NCI-H1694 (cell line): ENCODE results near the gene EIF2A.
A peak's percentile ranks its signal among the peaks of the same experiment; 100 is the strongest.
"Not testable (repeated sequence)": the region's sequence is repeated elsewhere in the genome, so short reads cannot be mapped to it uniquely, and the experiment has no call there.

Source experiments
- DNase-seq: peaks from one replicate; lab custom pipeline; 2025; lab: John Stamatoyannopoulos, UW

EIF2A gene

DNA sequence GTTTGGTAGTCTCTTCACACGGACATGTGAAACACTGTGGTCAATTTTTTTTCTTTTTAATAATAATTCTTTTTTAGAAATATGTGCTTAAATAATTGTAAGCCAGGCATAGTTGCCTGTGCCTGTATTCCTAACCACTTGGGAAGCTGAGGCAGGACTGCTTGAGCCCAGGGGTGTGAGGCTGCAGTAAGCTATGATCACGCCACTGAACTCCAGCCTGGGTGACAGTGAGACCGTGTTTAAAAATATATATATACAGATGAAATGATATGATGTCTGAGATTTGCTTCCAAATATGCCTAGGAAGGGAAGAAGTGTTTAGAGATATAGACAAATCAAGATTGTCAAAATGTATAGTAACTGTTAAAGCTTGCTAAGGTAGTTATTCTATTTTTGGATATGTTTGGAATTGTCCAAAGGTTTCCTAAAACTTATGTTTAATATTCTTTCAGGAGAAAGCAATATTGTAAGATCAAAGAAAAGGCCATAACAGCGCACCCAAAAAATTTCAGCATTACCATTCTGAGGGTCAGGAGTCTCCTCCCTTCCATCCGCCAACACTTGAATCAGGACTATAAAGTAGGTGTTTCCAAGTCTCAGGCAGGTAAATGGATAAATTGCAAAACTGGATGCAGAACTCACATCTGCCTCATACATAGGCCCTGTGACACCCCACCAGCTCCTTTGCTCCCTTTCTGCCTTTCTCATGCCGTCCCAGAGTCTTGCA lies 56.0 kb downstream of the EIF2A start:
- DNase-seq = no peak

DNA sequence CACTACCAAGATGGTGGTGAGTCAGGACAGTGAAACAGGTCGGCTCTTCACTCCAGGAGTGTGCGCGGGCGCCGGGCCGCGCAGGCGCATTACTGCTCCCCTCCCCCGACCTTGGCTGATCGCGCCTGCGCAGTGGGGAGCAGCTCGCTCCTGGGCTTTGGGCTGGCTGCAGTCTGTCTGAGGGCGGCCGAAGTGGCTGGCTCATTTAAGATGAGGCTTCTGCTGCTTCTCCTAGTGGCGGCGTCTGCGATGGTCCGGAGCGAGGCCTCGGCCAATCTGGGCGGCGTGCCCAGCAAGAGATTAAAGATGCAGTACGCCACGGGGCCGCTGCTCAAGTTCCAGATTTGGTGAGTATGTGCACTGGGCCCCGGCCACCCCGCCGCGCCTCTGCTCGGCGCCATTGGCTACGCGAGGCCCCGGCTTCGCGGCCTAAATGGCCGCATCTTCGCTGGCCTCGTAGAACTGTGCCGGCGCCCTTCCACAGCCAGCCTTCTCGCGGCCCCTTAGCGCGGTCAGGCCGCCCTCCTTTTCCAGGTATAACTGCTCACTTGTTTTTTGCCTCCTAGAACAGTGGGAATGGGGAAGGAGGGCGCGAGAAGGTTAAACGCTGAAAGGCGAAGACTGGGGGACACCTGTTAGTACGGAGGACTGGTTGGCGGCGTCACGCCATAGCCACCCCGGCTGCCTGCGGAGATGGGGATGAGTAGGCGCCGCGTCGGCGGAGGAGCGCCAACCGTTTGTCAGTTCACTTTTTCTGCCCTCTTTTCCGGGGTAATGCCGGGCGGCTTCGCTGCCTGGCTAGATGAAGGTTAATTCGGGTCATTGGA lies 56.8 kb downstream of the EIF2A start, which contains the start of gene SELENOT:
Gene SELENOT (plus strand): TSS at position 169 of the 827 bp plus-strand sequence. CDS start 42 bp downstream, at position 211.
- peak; percentile 90 for DNase-seq

DNA sequence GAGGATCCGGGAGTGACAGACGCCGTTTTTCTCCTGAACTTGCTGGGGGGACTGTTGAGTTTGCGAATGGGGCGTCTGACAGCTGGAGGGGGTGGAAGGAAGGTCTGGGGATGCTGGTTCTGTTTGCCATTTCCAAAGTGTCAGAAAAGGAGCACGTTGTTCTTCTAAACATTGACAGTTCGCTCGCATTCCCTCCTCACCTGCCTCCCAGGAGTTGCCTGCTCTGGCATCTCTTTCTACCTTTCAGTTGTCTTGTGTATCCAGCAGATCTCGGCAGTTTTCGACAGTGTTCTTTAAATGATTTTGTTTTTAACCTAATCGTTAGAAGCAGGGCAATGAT lies 57.4 kb downstream of the EIF2A start:
- no peak for DNase-seq

DNA sequence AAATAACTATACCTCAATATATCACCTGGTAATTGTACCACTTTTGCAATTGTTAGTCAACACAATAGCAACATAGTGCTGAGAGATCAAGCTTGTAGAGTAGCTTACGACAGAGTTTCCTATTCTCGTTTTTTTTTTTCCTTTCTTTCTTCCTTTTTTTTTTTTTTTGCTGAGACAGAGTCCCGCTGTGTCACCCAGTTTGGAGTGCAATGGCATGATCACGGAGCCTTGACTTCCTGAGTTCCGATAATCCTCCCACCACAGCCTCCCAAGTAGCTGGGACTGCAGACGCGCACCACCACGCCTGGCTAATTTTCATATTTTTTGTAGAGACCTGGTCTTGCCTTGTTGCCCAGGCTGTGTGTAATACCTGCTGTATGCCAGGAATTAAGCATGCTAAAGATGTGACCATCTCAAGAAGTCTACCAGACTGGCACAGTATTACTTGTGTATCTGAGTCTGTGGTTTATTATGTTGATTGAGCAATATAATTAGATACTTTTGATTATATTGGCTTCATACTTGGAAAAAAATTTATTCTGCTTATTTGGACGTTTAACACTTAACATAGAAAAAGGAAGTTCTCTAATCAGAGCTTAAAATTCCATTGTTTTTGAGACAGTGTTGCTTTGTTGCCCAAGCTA lies 59.5 kb downstream of the EIF2A start:
- no peak for DNase-seq

DNA sequence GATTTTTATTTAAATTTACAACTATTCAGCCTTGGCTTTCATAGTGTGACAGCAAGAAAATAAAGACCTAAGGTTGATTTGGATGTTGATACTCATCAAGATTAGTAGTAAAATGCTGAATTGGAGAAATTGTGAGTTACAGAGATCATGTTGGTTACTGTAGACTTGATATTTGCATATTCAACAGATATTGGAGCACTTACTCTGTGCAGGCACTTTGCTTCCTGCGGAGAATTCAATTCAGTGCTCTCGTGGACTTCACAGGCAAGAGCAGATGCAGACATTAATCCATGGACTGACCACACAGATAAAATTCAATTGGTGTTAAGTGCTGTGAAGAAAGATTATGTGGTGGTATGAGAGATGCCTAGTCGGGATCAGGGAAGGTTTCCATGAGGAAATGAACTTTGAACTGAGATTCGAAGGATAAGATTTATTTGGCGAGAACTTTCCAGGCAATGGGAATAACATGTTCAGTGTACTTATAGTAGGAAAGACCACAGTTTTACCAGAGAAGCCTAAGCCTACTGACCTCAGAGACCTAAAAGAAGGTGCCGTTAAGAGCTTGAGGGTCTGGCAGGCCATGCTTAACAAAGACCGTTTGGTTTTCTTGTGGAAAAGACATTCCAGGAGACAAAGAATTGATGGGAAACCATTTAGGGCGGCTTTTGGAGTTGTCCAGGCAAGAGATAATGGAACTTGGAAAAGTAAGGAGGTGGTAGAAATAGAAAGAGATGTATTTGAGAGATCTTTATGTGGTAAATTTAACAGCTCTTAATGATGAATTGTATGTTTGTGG lies 60.9 kb downstream of the EIF2A start:
- no peak for DNase-seq

DNA sequence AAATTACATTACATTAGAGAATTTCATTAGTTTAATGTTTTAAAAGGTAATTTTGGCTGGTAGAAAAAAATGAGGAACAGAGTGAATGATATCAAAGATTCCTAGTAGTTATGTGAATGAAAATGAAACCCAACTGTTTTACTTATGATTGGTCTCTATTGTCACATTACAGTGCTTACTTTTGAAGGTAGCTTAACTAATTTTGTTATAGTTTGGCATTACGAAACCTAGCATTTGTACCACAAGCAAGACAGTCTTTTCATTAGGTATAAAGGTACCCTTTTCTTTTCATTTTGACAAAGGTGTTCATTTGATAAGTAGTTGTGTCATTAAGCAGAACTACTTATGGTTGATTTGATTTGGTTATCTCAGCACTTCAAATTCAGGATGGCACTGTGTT lies 63.4 kb downstream of the EIF2A start:
- DNase-seq = no peak

DNA sequence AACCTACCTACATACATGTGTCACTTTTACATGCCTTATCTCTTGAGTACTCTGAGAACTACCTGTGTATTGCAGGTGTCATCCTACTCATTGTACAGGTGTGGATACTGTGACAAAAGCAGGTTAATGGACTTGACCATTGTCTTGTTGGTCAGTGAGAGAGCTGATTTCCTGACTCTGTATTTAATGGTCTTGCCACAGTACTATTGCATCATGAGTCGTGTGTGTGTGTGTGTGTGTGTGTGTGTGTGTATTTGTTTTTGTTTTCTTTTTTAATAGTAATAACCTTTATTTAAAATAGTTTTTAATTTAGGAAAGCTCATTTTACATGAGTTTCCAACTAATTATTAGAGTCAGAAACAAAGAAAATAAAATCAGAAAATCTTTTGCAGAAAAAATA lies 64.2 kb downstream of the EIF2A start:
- DNase-seq = no peak

DNA sequence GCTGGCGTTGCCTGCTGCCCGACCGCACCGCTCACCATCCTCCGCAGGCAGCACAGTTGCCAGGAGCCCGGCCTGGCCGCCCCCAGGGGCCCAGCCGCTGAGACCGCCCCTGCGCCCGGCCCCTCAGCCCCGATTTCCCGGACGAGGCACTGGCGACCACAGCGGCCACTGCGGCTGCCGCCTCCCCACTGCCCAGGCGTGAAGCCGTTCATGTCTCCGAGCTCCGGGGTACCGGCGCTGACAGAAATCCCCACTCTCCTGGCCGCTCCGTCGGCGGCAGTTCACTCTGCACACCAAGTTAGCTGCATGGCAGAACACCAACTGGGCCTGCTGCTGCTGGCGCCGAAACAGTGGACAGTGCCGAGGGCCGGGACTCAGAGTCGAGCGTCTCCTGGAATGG lies 65.1 kb downstream of the EIF2A start:
- DNase-seq = no peak

DNA sequence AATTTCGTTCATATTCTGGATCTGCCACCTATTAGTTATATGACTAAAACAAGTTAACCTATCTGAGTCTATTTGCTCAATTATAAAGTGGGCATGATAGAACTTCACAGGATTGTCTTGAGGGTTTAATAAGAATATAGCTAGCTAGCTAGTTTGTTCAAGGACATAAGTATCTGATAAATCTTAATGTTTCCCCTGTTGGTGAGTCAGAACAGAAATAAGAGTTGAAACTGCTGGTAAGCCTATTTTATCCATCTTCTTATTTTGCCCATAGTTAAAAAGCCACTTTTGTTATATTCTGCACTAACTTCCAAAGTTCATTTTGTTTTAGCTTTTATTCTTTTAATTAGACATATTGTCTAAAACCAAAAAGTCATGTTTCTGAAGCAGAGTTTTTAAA lies 65.9 kb downstream of the EIF2A start:
- no peak for DNase-seq

DNA sequence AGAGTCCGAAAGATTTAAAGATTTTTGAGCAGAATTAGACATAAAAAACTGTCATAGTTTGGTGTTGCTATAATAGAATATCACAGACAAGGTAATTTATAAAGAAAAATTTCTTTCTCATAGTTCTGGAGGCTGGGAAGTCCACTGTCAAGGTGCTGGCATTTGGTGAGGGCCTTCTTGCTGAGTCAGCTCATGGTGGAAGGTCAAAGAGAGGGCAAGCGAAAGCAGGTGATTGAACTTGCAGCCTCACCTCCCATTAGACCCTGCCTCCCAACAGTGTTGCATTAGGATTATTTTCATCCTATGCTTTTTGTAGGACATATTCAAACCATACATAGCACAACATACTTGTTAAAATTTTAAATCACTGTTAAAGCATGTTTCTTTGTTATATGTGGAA lies 66.4 kb downstream of the EIF2A start:
- no peak for DNase-seq

DNA sequence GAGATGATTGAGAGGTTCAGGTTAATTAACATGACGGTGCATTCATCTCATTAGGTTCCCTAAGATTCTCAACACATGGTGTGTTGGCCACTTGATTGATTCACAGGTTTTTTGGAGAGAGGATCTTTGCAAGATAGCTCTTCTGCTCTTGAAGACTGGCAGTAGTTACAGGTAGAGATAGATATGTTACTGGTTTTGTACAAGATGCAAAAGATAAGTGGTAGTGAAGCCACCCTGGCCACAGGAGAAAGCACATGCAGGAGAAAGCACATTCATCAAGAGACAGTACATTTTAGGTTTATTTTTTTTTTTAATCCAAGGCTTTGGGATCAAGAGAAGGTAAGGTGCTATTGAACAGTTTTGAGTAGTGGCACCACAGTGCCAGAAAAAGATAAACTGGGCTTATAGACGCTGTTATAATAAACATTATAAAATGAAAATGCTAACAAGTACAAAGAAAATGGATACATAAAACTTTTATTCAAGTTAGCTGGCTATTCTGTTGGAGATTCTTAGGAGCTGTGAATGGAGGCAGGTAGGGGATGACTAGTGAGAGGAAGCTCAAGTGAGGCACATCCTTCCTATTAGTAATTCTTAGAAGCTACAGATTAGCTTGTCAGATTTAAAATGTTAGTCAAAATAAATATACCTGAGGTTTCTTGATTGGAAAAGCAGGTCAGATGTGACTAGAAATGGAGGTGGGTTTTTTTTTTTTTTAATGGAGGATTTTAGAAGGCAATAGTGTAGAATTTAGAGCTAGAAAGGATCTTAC lies 67.3 kb downstream of the EIF2A start:
- DNase-seq = no peak

DNA sequence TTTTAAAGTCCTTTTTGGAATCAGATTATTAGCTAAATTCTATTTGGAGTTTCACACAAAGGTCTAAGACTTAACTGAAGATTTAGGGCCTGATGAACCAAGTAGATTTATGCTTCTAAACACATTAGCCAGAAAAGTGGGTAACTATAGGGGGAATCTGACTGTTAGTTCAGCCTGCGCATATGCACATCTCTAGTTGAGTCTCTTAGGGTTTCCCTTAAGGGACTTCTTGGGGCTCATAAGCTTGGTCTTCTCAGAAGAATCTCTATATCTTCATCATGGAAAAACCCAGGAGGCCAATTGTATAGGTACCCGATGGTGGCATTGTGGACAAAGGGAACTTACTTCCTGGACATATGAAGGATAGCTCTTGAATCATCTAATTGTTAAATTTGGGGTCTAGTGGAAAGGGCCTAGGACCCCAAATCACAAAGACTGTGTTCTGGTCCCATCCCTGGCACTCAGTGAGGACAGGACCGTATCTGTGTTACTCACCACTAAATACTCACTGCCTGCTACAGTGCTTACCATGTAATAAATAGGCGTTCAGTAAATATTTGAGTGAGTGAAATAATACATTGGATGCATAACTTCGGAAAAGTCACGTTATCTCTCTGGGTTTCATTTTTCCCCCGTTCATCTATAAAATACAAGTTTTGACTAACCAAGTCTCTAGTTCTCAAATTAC lies 73.6 kb downstream of the EIF2A start:
- DNase-seq = no peak

DNA sequence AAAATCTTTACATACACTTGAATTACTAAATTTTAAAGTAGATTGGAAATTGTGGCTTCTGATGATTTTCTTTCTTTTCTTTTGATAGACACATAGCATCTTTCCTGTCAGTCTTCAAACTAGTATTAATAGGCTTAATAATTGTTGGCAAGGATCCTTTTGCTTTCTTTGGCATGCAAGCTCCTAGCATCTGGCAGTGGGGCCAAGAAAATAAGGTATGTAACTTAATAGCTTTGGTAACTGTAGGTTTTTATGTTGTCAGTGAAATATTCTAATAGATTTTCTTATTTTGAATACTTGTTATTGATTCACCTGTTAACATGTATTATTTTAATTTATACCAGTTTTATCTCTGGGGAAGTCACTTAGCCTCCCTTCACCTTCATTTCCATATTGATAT lies 76.4 kb downstream of the EIF2A start:
- DNase-seq = not testable (repeated sequence)

DNA sequence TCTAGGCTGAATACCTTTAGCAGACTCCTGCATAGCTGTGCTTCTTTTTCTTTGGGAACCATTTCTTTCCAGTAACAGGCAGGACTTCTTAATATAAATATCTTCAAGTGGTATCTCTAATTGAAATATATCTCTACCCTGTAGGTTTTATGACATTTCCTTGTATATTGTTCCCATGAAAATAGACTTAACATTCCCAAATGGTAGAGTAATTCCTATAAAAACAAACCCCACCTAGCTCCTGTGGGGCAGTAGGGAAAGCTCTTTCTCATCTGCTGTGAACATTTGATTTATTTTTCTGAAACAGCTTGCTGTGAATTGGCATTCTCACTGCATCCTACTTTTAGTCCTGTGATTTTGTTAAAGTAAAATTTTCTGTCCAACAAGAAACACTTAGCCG lies 77.4 kb downstream of the EIF2A start:
- no peak for DNase-seq

DNA sequence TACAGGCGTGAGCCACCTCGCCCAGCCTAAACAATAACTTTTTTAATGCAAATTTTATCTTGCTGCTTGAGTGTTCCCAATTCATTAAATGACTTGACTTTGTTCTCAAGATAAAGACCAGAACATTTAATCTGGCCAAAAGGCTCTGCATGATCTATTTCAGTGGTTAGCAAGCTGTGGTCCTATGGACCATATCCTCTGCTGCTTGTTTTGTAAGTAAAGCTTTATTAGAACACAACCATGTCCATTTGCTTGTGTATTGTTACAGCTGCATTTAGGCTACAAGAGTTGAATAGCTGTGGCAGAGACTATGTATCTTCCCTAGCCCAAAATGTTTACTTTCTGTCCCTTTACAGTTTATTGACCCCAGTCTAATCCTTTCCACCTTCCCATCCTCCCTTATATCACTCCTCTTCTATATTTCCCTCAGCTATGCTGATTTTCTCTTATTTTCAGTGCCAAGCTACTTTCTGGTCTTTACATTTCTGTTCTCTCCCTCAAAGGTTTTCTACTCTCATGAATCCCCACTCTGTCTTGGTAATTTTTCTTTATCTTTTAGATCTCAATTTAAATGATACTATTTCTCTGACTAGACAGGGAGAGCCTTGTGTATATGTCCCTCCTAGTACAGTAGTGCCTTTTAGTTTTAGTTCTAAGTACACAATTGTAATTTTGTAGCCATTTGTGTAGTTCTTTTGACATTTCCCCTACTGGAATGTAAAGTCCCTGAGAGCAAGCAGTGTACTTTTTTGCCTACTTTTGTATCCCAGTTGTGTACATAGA lies 79.8 kb downstream of the EIF2A start:
- DNase-seq = no peak

DNA sequence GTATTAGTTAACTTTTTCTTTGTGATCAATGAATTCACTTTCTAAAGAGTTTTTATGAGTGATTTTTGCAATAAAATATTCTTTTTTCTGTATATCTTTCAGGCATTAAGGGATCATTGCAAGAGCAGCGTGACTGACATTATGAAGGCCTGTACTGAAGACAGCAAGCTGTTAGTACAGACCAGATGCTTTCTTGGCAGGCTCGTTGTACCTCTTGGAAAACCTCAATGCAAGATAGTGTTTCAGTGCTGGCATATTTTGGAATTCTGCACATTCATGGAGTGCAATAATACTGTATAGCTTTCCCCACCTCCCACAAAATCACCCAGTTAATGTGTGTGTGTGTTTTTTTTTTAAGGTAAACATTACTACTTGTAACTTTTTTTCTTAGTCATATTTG lies 81.0 kb downstream of the EIF2A start:
- DNase-seq = no peak

DNA sequence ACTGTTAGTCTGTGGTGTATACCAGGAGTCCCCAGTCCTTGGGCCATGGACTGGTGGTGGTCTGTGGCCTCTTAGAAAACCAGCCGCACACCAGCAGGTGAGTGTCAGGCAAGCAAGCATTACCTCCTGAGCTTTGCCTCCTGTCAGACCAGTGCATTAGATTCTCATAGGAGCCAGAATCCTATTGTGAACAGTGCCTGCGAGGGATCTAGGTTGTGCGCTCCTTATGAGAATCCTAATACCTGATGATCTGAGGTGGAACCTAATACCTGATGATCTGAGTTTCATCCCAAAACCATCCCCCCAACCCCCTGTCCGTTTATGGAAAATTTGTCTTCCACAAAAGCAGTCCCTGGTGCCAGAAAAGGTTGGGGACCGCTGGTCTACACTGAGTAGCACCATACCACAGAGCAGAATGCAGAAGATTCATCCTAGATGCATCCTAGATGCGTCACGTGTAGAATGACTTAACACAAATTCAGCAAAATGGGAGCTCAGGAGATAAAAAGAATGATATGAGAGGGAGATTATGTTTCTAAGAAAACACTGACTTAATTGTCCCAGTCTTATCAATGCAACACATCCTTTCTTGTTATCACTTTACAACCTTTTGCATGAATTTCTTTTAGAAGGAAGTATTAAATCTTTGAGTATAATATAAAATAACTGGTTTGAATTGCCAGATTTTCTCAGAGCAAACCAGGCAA lies 85.1 kb downstream of the EIF2A start:
- DNase-seq = no peak

DNA sequence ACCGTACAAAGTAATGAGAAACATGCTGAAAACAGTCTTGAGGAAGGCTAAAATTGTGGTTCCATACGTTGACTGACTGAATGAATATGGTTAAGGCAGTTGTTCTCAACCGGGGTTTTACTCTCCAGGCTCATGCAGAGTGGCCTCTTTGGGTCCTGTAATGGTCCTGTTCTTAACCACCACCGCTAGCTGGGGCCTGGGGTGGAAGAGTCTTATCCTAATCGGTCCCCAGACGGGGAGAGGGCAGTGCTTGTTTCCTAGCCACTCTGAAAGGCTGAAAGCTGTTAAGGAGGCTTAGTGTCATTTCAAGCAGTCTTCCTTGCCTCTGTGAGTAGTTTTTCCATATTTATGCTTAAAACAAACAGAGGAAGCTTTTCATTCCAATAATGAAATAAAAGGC lies 88.5 kb downstream of the EIF2A start:
- DNase-seq = no peak

DNA sequence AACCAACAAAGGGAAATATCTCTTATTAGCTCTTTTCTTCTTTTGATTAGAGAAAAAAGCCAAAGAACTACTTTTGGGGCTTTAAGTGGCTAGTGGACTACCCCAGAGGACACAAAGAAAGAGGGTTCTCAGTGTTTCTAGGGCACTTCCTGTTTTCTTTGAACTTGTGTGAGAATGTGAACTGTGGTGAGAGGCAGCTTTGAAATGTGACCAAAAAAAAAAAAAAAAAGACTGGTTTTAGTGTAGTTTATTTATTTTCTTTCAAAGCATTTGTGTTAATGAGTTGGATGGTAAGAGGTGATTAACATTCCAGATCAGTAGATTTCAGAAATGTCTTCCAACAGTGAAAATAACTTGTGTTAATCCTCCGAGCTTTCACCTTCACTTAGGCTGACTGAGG lies 88.9 kb downstream of the EIF2A start:
- DNase-seq = no peak
